Measurements from ENCODE around the gene CEP128. TPM values are rescaled to one million over a fixed set of nuclear protein-coding genes. Genes with fewer than 3 reads are reported as not detected.

Gene CEP128
- total RNA-seq, 1 experiment from 2014 or later = 16.4 TPM

DNA sequence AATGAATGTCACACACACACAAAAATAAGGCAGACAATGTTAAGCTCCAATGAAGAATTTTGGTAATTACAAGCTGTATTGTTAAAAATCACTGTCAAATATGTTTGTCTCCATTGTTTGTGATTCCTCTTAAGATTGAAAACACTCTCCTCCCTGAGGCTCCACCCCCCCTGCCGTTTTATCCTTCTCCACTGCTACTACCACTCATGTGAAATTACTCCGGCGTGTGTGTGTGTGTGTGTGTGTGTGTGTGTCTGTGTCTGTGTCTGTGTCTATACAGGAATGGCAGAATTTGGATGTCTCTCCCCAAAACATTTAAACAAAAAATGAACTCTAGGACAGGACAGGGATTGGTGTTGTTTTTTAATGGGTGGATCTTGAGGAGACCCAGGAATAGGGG lies 365.1 kb downstream of the CEP128 start:
- intact Hi-C loops (cut with micrococcal nuclease) = no loop called here
- Histone ChIP-seq H3K4me1 (ENCODE audit: control insufficient read depth in 1 of 2, insufficient read depth in 2 of 2, low read length in 2 of 2) (no peaks in the 10 kb centered on the region), H3K4me3 (replicated peaks in 1 of 2; ENCODE audit: low read depth in 1 of 2, low read length in 2 of 2) (no peak overlapping the region), H3K36me3 (ENCODE audit: control insufficient read depth in 1 of 2, insufficient read depth in 2 of 2, low read length in 2 of 2) (no peaks in the 10 kb centered on the region), H4K20me1 (ENCODE audit: insufficient read depth) (no peaks in the 10 kb centered on the region), H3K79me2 (ENCODE audit: insufficient read depth, low read length) (no peaks in the 10 kb centered on the region), H3K4me2 (ENCODE audit: low read length) (no peak overlapping the region), H3K27me3 (ENCODE audit: insufficient read depth, low read length) (no peaks in the 10 kb centered on the region), H3K27ac (ENCODE audit: low read depth, low read length) (no peak overlapping the region), H3K9ac (ENCODE audit: low read length) (no peak overlapping the region), H2AFZ (ENCODE audit: low read depth, low read length, poor library complexity, severe bottlenecking) (no peak overlapping the region), H3K9me2 (ENCODE audit: insufficient read depth) (0 out of 2 replicates have a peak, but pooled peaks cover 3% of the 10 kb centered on the region), H3K9me3 (ENCODE audit: control insufficient read depth in 1 of 2, insufficient read depth in 1 of 2, low read depth in 1 of 2, low read length in 2 of 2) (no peaks in the 10 kb centered on the region)
- ChIA-PET RAD21 (ENCODE audit: low non-redundant PET in 1 of 2, low total read pairs in 2 of 2, uncharacterized antibody in 2 of 2, unreplicated experiment in 2 of 2) (no interaction called here), CTCF (no interaction called here), POLR2A (no interaction called here)
- TF ChIP-seq SRF (IDR thresholded peaks at IDR 0.05; ENCODE audit: low read depth) (no peak), TCF7L2 (IDR thresholded peaks at IDR 0.05; ENCODE audit: borderline replicate concordance, extremely low read depth, insufficient read depth, insufficient read length) (no peak), EGR1 (IDR thresholded peaks at IDR 0.05; ENCODE audit: low read depth) (no peak), RAD21 (IDR thresholded peaks at IDR 0.05; ENCODE audit: low read depth) (no peak), ELF1 (IDR thresholded peaks at IDR 0.05; ENCODE audit: borderline replicate concordance, low read depth) (no peak), CBX3 (IDR thresholded peaks at IDR 0.05; ENCODE audit: low read depth) (no peak), POLR2A (IDR thresholded peaks at IDR 0.05; ENCODE audit: borderline replicate concordance, extremely low read depth, insufficient read depth, insufficient read length) (no peak), JUND (IDR thresholded peaks at IDR 0.05) (no peak), SIN3A (IDR thresholded peaks at IDR 0.05; ENCODE audit: low read depth) (no peak), EZH2 (IDR thresholded peaks at IDR 0.05) (no peak), POLR2AphosphoS5 (IDR thresholded peaks at IDR 0.05; ENCODE audit: low read depth, low read length) (no peak), CEBPB (IDR thresholded peaks at IDR 0.05; ENCODE audit: low read depth) (no peak), FOSL1 (IDR thresholded peaks at IDR 0.05; ENCODE audit: low read depth) (no peak), ZFX (IDR thresholded peaks at IDR 0.05) (no peak)
- TF ChIP-seq, protein P1, sequence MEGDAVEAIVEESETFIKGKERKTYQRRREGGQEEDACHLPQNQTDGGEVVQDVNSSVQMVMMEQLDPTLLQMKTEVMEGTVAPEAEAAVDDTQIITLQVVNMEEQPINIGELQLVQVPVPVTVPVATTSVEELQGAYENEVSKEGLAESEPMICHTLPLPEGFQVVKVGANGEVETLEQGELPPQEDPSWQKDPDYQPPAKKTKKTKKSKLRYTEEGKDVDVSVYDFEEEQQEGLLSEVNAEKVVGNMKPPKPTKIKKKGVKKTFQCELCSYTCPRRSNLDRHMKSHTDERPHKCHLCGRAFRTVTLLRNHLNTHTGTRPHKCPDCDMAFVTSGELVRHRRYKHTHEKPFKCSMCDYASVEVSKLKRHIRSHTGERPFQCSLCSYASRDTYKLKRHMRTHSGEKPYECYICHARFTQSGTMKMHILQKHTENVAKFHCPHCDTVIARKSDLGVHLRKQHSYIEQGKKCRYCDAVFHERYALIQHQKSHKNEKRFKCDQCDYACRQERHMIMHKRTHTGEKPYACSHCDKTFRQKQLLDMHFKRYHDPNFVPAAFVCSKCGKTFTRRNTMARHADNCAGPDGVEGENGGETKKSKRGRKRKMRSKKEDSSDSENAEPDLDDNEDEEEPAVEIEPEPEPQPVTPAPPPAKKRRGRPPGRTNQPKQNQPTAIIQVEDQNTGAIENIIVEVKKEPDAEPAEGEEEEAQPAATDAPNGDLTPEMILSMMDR (IDR thresholded peaks at IDR 0.05 in 2 of 3, conservative IDR thresholded peaks at IDR 0.05 in 1 of 3; ENCODE audit: borderline replicate concordance in 1 of 3, insufficient read depth in 1 of 3, low read depth in 2 of 3, low read length in 2 of 3) = no peak
- TF ChIP-seq, protein P2, sequence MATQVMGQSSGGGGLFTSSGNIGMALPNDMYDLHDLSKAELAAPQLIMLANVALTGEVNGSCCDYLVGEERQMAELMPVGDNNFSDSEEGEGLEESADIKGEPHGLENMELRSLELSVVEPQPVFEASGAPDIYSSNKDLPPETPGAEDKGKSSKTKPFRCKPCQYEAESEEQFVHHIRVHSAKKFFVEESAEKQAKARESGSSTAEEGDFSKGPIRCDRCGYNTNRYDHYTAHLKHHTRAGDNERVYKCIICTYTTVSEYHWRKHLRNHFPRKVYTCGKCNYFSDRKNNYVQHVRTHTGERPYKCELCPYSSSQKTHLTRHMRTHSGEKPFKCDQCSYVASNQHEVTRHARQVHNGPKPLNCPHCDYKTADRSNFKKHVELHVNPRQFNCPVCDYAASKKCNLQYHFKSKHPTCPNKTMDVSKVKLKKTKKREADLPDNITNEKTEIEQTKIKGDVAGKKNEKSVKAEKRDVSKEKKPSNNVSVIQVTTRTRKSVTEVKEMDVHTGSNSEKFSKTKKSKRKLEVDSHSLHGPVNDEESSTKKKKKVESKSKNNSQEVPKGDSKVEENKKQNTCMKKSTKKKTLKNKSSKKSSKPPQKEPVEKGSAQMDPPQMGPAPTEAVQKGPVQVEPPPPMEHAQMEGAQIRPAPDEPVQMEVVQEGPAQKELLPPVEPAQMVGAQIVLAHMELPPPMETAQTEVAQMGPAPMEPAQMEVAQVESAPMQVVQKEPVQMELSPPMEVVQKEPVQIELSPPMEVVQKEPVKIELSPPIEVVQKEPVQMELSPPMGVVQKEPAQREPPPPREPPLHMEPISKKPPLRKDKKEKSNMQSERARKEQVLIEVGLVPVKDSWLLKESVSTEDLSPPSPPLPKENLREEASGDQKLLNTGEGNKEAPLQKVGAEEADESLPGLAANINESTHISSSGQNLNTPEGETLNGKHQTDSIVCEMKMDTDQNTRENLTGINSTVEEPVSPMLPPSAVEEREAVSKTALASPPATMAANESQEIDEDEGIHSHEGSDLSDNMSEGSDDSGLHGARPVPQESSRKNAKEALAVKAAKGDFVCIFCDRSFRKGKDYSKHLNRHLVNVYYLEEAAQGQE (IDR thresholded peaks at IDR 0.05; ENCODE audit: low read depth) = no peak
- TF ChIP-seq, protein P3, sequence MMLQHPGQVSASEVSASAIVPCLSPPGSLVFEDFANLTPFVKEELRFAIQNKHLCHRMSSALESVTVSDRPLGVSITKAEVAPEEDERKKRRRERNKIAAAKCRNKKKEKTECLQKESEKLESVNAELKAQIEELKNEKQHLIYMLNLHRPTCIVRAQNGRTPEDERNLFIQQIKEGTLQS (IDR thresholded peaks at IDR 0.05) = no peak
- ATAC-seq (no peak), DNase-seq (ENCODE audit: low read depth, low spot score) (no peak)
- no TSS peak for BruUV-seq (replicated peaks)

Data from HCT116 (cell line).